ENCODE data around the gene TRMT44.
"Not testable (repeated sequence)": the region's sequence is repeated elsewhere in the genome, so short reads cannot be mapped to it uniquely, and the experiment has no call there.

TRMT44 gene

GRCh38 chr4:8500966-8501365, 60.4 kb downstream of the TRMT44 start:
- no peak for DNase-seq

GRCh38 chr4:8501781-8502180, 61.2 kb downstream of the TRMT44 start:
- no peak for DNase-seq

GRCh38 chr4:8502371-8502770, 61.8 kb downstream of the TRMT44 start:
- DNase-seq, result no peak

GRCh38 chr4:8502836-8503585, 62.4 kb downstream of the TRMT44 start:
- DNase-seq, result no peak

- DNase-seq, result no peak
Measured at GRCh38 chr4:8503801-8504200, 63.2 kb downstream of the TRMT44 start.

GRCh38 chr4:8504279-8505007, 63.9 kb downstream of the TRMT44 start:
- DNase-seq, result no peak

- no peak for DNase-seq
Measured at GRCh38 chr4:8505229-8505628, 64.7 kb downstream of the TRMT44 start.

GRCh38 chr4:8506006-8506372, 65.4 kb downstream of the TRMT44 start:
- no peak for DNase-seq

GRCh38 chr4:8506373-8507195, 66.0 kb downstream of the TRMT44 start:
- no peak for DNase-seq

GRCh38 chr4:8507196-8507570, 66.6 kb downstream of the TRMT44 start:
- no peak for DNase-seq

GRCh38 chr4:8507624-8508023, 67.0 kb downstream of the TRMT44 start:
- no peak for DNase-seq

GRCh38 chr4:8508266-8508665, 67.7 kb downstream of the TRMT44 start:
- DNase-seq, result no peak

- DNase-seq, result no peak
Measured at GRCh38 chr4:8508740-8509139, 68.2 kb downstream of the TRMT44 start.

- no peak for DNase-seq
Measured at GRCh38 chr4:8509311-8509950, 68.9 kb downstream of the TRMT44 start.

- DNase-seq, result no peak
Measured at GRCh38 chr4:8510191-8510590, 69.6 kb downstream of the TRMT44 start.

GRCh38 chr4:8510611-8511285, 70.2 kb downstream of the TRMT44 start:
- no peak for DNase-seq

- DNase-seq, result no peak
Measured at GRCh38 chr4:8512510-8512909, 71.9 kb downstream of the TRMT44 start.

- DNase-seq, result not testable (repeated sequence)
Measured at GRCh38 chr4:8513080-8513479, 72.5 kb downstream of the TRMT44 start.

GRCh38 chr4:8513931-8514330, 73.4 kb downstream of the TRMT44 start:
- DNase-seq, result no peak

- no peak for DNase-seq
Measured at GRCh38 chr4:8514391-8514790, 73.8 kb downstream of the TRMT44 start.

- no peak for DNase-seq
Measured at GRCh38 chr4:8515316-8516060, 74.9 kb downstream of the TRMT44 start.

GRCh38 chr4:8516061-8516573, 75.5 kb downstream of the TRMT44 start:
- DNase-seq, result no peak

Measured in NCI-H1436 treated with DMSO at 0.1 percent for 48 hours (cell line).